ENCODE results near the gene BHLHE40. TPM values are rescaled to one million over a fixed set of nuclear protein-coding genes. Genes with fewer than 3 reads are reported as not detected.

The BHLHE40 gene
- total and polyA plus RNA-seq, 10 of the 15 experiments (the other 5 are each of a cell fraction or from before 2014, with no cell fraction given): 25.2 to 106 (median 51.4) TPM

DNA sequence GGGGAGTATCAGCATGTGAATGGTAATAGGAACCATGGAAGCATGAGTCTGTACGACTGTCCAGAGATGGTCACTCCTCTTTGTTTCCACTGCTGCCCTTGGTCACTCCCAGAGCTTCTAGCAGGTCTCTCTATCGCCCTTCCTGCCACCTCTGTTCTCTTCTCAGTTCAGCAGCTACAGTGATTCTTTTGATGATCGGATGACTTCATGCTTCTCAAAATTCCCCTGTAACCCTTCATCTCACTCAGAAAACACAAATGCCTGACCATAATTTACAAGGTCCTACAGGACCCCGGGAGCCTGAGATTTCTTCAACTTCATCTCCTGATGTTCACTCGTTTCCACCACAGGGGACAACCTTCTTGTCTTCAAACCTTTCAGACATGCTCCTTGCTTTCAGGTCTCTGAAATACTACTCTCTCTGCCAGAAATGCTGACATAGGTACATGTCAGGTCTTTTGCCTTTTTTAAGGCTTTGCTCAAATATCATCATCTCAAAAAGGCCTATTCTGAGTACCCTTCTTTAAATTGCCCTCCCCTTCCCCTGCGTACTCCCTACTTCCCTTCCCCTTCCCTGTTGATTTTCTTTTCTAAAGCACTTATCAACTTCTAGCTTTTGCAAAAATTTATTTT, 42.1 kb upstream of the BHLHE40 start (continued):
- TF ChIP-seq CHD2 (IDR thresholded peaks at IDR 0.05; ENCODE audit: borderline replicate concordance, low read depth, low read length): no peak
- no peak for TF ChIP-seq MYB (IDR thresholded peaks at IDR 0.05; ENCODE audit: borderline replicate concordance, low read depth, low read length)
- TF ChIP-seq, protein P1, sequence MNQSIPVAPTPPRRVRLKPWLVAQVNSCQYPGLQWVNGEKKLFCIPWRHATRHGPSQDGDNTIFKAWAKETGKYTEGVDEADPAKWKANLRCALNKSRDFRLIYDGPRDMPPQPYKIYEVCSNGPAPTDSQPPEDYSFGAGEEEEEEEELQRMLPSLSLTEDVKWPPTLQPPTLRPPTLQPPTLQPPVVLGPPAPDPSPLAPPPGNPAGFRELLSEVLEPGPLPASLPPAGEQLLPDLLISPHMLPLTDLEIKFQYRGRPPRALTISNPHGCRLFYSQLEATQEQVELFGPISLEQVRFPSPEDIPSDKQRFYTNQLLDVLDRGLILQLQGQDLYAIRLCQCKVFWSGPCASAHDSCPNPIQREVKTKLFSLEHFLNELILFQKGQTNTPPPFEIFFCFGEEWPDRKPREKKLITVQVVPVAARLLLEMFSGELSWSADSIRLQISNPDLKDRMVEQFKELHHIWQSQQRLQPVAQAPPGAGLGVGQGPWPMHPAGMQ (IDR thresholded peaks at IDR 0.05; ENCODE audit: borderline replicate concordance): no peak
- TF ChIP-seq, protein P2, sequence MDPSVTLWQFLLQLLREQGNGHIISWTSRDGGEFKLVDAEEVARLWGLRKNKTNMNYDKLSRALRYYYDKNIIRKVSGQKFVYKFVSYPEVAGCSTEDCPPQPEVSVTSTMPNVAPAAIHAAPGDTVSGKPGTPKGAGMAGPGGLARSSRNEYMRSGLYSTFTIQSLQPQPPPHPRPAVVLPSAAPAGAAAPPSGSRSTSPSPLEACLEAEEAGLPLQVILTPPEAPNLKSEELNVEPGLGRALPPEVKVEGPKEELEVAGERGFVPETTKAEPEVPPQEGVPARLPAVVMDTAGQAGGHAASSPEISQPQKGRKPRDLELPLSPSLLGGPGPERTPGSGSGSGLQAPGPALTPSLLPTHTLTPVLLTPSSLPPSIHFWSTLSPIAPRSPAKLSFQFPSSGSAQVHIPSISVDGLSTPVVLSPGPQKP (IDR thresholded peaks at IDR 0.05; ENCODE audit: low read depth, low read length): no peak

DNA sequence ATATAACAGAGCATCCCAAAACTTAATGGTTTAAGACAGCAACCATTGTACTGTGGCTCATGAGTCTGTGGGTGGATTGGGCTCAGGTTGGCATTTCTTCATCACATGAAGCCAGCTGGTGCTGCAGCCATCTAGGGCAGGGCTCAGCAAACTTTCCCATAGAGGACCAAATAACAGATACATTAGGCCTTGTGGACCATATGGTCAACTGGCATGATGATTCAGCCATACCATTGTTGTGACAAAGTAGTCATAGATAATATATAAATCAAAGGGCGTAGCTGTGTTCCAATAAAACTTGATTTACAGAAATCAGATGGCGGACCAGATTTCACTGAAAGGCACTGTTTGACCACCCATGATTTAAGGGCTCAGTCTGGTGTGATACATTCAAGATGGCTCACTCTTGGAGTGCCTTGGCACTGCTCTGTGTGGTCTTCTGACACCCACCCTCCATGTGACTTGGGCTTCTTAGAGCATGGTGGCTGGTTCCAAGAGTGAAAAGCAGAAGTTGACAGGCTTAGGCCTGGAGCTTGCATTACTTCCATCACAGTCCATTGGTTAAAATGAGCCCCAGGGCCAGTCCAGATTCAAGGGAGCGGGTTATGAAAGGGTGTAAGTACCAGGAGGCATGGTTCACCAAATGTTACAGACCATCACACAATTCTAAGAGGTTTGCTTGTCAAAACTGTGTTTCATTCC, 40.8 kb upstream of the BHLHE40 start:
- RAD21 ChIA-PET (ENCODE audit: unreplicated experiment): interaction anchor here (0.6 to 1.5 kb wide), 5 partner anchors 10 to 360 kb away, joined by 3 to 8 read pairs (median 3); no protein-coding TSS in a partner anchor
- Histone ChIP-seq H3K9me3 (replicated peaks; ENCODE audit: control insufficient read depth, insufficient read depth, low read length) (no peaks in the 10 kb centered on the region; the same call in 2 of the 3 replicates), H3K27me3 (replicated peaks in 1 of 2; ENCODE audit: control insufficient read depth in 2 of 2, insufficient read depth in 2 of 2, low read length in 1 of 2) (no peaks in the 10 kb centered on the region), H3K79me2 (ENCODE audit: control insufficient read depth, insufficient read depth, low read length) (no peaks in the 10 kb centered on the region), H3K4me1 (ENCODE audit: control insufficient read depth, insufficient read depth, low read length) (peaks cover 14% of the 10 kb centered on the region; the same call in 1 of the 2 replicates), H3K4me3 (no peak overlapping the region), H2AFZ (ENCODE audit: control insufficient read depth, low read depth, low read length) (no peak overlapping the region), H3K36me3 (ENCODE audit: control insufficient read depth in 2 of 2, insufficient read depth in 2 of 2, low read length in 1 of 2) (no peaks in the 10 kb centered on the region), H3K27ac (ENCODE audit: control insufficient read depth, insufficient read depth) (no peak overlapping the region), H3K4me2 (ENCODE audit: control insufficient read depth, insufficient read depth) (no peak overlapping the region), H4K20me1 (ENCODE audit: control insufficient read depth, insufficient read depth) (no peaks in the 10 kb centered on the region), H3K9ac (ENCODE audit: control insufficient read depth, insufficient read depth, low read length) (no peak overlapping the region)
- CTCF ChIA-PET: interaction anchor here (0.6 to 1.6 kb wide), 6 partner anchors 11 to 227 kb away, joined by 3 to 7 read pairs (median 4); no protein-coding TSS in a partner anchor
- intact Hi-C loops (cut with micrococcal nuclease; ENCODE audit: unreplicated experiment) (no loop called here), in situ Hi-C loops (cut with MboI) (no loop called here)
- BruUV-seq (replicated peaks): no TSS peak
- no peak for FAIRE-seq
- whole genome bisulfite sequencing (ENCODE audit: insufficient coverage, insufficient replicate concordance, low lambda C conversion rate, missing lambda C conversion rate): 67% methylated on average over 3 of the region's 3 CpGs
- SMC1A ChIA-PET (ENCODE audit: uncharacterized antibody, unreplicated experiment): interaction anchor here (1.0 to 3.1 kb wide), 9 partner anchors 10 to 217 kb away, joined by 3 to 15 read pairs (median 5); no protein-coding TSS in a partner anchor
- no peak for DNase-seq (ENCODE audit: low read depth, low spot score)
- POLR2A ChIA-PET: interaction anchor here (0.6 kb wide), 1 partner anchor 27 kb away, joined by 3 read pairs; no protein-coding TSS in a partner anchor
- no peak for ATAC-seq
- TF ChIP-seq CBX3 (IDR thresholded peaks at IDR 0.05; ENCODE audit: borderline replicate concordance, low read depth): no peak
- no peak for TF ChIP-seq TBL1XR1 (IDR thresholded peaks at IDR 0.05; ENCODE audit: low read depth, low read length)
- no peak for TF ChIP-seq KDM1A (IDR thresholded peaks at IDR 0.05; ENCODE audit: borderline replicate concordance)
- no peak for TF ChIP-seq POU2F2 (IDR thresholded peaks at IDR 0.05; ENCODE audit: borderline replicate concordance, low read depth, low read length)
- no peak for TF ChIP-seq ZNF274 (IDR thresholded peaks at IDR 0.05; ENCODE audit: insufficient read depth, insufficient read length)
- TF ChIP-seq MTA2 (IDR thresholded peaks at IDR 0.05; ENCODE audit: low read depth): no peak
- no peak for TF ChIP-seq EP300 (IDR thresholded peaks at IDR 0.05; ENCODE audit: borderline replicate concordance in 1 of 2, control insufficient read depth in 1 of 2, low read depth in 2 of 2, low read length in 2 of 2)
- TF ChIP-seq, protein P3, sequence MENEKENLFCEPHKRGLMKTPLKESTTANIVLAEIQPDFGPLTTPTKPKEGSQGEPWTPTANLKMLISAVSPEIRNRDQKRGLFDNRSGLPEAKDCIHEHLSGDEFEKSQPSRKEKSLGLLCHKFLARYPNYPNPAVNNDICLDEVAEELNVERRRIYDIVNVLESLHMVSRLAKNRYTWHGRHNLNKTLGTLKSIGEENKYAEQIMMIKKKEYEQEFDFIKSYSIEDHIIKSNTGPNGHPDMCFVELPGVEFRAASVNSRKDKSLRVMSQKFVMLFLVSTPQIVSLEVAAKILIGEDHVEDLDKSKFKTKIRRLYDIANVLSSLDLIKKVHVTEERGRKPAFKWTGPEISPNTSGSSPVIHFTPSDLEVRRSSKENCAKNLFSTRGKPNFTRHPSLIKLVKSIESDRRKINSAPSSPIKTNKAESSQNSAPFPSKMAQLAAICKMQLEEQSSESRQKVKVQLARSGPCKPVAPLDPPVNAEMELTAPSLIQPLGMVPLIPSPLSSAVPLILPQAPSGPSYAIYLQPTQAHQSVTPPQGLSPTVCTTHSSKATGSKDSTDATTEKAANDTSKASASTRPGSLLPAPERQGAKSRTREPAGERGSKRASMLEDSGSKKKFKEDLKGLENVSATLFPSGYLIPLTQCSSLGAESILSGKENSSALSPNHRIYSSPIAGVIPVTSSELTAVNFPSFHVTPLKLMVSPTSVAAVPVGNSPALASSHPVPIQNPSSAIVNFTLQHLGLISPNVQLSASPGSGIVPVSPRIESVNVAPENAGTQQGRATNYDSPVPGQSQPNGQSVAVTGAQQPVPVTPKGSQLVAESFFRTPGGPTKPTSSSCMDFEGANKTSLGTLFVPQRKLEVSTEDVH (IDR thresholded peaks at IDR 0.05; ENCODE audit: low read depth, partially characterized antibody): no peak
- TF ChIP-seq, protein P4, sequence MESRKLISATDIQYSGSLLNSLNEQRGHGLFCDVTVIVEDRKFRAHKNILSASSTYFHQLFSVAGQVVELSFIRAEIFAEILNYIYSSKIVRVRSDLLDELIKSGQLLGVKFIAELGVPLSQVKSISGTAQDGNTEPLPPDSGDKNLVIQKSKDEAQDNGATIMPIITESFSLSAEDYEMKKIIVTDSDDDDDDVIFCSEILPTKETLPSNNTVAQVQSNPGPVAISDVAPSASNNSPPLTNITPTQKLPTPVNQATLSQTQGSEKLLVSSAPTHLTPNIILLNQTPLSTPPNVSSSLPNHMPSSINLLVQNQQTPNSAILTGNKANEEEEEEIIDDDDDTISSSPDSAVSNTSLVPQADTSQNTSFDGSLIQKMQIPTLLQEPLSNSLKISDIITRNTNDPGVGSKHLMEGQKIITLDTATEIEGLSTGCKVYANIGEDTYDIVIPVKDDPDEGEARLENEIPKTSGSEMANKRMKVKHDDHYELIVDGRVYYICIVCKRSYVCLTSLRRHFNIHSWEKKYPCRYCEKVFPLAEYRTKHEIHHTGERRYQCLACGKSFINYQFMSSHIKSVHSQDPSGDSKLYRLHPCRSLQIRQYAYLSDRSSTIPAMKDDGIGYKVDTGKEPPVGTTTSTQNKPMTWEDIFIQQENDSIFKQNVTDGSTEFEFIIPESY (IDR thresholded peaks at IDR 0.05): no peak

Data from GM12878 (cell line).